ENCODE data around the gene GPRASP2.
A peak's percentile ranks its signal among the peaks of the same experiment; 100 is the strongest.
"Not testable (repeated sequence)": the region's sequence is repeated elsewhere in the genome, so short reads cannot be mapped to it uniquely, and the experiment has no call there.

The GPRASP2 gene

DNA sequence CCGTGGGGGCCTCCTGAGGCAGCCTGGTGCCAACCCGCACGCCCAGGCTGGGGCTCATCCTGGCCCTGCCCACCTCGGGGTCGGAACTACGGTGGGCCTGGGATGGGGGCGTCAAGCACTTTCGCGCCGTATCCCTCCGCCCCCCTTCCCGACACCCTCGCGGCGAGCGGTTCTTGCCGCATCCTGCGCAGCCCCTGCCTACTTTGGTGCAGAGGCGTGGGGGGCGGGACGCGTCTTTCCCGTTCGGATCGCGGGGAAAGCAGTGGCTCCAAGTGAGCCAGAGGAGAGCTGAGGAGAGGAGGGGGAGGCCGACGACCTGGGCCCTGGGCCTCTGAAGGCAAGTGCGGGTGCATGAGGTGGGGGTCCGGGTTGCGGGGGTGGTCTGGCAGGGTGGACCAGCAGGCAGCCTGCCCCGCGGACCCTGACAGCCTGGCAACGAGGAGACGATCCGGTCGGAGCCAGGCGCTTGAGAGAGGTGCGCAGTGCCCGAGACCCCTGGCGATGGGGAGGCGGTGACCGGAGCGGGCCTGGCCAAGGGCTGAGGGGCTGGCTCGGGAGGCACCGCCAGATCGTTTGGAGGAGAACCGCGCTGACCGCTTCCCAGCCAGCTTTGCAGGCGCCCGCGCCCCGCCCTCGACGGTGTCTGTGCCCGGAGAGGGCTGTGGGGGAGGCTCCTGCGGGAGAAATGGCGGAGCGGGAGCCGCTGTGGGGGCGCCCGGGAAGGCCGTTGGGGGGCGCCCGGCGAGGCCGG is at the start of gene GPRASP2:
Gene GPRASP2 (plus strand): TSS at position 233 of the 751 bp plus-strand sequence. CDS start 2,422 bp downstream, outside the sequence.
- Mint-ChIP-seq H3K27ac (peak within 1 kb of the TSS in 1 of 2 donors; percentile 90), H3K4me1 (peaks cover 17% of the 10 kb centered on the region), H3K27me3 (peaks cover 18% of the 10 kb centered on the region), H3K4me3 (peak within 1 kb of the TSS; percentile 85 to 91), H3K9me3 (no peaks in the 10 kb centered on the region)
- ATAC-seq (peak; percentile 62), DNase-seq (peak in 1 of 2 donors; percentile 6)

DNA sequence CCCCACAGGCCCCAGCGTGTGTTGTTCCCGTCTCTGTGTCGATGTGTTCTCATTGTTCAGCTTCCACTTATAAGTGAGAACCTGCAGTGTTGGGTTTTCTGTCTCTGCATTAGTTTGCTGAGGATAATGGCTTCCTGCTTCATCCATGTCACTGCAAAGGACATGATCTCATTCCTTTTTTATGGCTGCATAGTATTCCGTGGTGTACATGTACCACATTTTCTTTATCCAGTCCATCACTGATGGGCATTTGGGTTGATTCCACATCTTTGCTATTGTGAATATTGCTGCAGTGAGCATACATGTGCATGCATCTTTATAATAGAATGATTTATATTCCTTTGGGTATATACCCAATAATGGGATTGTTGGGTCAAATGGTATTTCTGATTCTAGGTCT is 48.4 kb upstream of the GPRASP2 start:
- H3K27me3 Mint-ChIP-seq, ATAC-seq, DNase-seq, H3K4me3 Mint-ChIP-seq, H3K27ac Mint-ChIP-seq: not testable (repeated sequence)
- H3K9me3 Mint-ChIP-seq, result peaks cover 13 to 19% of the 10 kb centered on the region in 2 donors
- peaks cover 11% of the 10 kb centered on the region for H3K4me1 Mint-ChIP-seq

DNA sequence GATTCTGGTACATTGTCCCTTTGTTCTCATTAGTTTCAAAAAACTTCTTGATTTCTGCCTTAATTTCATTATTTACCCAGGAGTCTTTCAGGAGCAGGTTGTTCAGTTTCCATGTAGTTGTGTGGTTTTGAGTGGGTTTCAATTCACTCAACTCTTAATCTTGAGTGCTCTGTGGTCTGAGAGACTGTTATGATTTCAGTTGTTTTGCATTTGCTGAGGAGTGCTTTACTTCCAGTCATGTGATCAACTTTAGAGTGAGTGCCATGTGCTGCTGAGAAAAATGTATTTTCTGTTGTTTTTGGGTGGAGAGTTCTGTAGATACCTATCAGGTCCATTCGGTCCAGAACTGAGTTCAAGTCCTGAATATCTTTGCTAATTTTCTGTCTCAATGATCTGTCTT is 45.2 kb upstream of the GPRASP2 start:
- not testable (repeated sequence) for ATAC-seq, DNase-seq, H3K4me1 Mint-ChIP-seq, H3K27me3 Mint-ChIP-seq, H3K4me3 Mint-ChIP-seq
- Mint-ChIP-seq H3K9me3 (peaks cover 17 to 25% of the 10 kb centered on the region in 2 donors), H3K27ac (peak overlapping the region in 1 of 2 donors; percentile 65)

DNA sequence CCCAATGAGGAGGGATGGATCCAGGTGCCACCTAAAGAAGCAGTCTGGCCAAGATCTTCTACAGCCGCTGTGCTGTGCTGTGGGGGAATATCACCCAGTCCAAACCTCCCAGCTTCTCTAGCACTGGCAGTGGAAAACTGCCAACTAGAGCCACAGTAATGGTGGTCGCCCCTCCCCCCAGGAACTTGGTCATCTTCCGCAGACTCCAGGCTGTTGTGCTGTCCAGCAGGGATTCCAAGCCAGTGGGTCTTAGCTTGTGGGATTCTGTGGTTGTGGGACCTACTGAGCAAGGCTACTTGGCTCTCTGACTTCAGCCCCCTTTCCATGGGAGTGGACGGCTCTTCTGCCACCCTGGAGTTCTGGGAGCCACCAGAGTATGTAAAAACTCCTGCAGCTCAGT is 42.7 kb upstream of the GPRASP2 start:
- DNase-seq, result no peak
- ATAC-seq, result no peak
- H3K4me1 Mint-ChIP-seq, result peaks cover 4% of the 10 kb centered on the region
- H3K9me3 Mint-ChIP-seq, result peaks cover 17 to 25% of the 10 kb centered on the region in 2 donors
- H3K27ac Mint-ChIP-seq, result no peak overlapping the region
- H3K4me3 Mint-ChIP-seq, result no peak overlapping the region
- no peaks in the 10 kb centered on the region for H3K27me3 Mint-ChIP-seq

DNA sequence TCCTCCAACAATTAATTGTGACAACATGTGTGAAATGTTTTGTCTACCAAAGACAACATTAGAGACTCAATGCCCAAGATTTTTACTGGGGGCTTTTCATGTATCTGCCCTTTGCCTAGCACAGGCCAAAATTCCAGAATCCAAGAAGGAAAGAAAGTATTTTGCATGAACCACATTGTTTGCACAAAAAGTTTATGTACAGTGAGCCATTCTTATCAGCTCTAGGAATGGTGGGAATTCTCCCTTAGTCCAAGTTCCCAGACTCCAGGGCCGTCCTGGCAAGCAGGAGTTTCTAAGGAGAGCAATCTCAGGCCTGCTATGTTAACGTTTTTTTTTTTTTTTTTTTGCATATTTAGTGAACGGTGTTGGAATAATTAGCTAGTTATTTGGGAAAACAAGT is 39.4 kb upstream of the GPRASP2 start:
- no peak overlapping the region for H3K27ac Mint-ChIP-seq
- peaks cover 3% of the 10 kb centered on the region for H3K4me1 Mint-ChIP-seq
- DNase-seq, result no peak
- peaks cover 7 to 11% of the 10 kb centered on the region in 2 donors for H3K9me3 Mint-ChIP-seq
- H3K27me3 Mint-ChIP-seq, result no peaks in the 10 kb centered on the region
- no peak for ATAC-seq
- H3K4me3 Mint-ChIP-seq, result no peak overlapping the region

DNA sequence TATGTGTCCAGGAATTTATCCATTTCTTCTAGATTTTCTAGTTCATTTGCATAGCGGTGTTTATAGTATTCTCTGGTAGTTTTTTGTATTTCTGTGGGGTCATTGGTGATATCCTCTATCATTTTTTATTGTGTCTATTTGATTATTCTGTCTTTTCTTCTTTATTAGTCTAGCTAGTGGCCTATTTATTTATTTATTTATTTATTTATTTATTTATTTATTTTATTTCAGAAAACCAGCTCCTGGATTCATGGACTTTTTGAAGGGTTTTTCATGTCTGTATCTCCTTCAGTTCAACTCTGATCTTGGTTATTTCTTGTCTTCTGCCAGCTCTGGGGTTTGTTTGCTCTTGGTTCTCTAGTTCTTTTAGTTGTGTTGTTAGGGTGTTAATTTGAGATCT is 34.8 kb upstream of the GPRASP2 start:
- not testable (repeated sequence) for H3K4me3 Mint-ChIP-seq, H3K27me3 Mint-ChIP-seq, DNase-seq, H3K9me3 Mint-ChIP-seq, H3K27ac Mint-ChIP-seq, H3K4me1 Mint-ChIP-seq, ATAC-seq

DNA sequence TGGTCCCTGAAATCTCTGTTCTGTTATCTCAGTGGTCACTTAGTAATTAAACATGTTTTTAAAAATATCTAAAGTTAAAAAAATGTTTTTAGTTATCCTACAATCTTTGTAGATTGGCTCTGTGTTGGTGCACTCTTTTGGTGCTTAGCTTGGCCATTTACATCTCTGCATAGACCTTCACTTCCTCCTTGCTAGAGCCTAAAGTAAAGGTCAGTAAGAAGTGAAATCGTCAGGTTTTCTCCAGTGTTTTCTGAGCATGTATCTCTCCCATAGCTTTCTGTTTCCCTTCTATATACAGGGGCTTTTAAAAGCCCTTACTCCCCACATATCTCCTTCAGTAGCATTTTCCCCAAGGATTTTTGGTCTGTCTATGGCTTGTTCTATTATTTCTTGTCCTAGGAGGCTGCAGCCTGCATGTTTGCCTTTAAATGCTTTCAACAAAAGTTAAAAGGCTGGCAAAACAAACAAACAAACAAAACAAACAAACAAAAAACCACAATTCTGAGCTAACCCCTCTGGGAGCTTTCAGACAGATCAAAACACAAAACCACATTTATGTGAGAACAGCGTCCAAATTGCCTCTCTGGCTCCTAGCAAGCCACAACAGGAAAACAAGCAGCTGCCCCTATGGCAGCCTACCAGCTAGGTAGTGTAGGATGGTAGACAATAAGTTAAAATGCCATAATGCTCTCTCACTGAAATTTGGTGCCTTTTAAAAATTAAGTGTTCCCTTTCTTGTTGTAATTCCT is 27.3 kb upstream of the GPRASP2 start:
- no peak overlapping the region for H3K27ac Mint-ChIP-seq
- H3K4me1 Mint-ChIP-seq, result peaks cover 6% of the 10 kb centered on the region
- ATAC-seq (no peak), DNase-seq (no peak)
- peaks cover 14 to 17% of the 10 kb centered on the region in 2 donors for H3K9me3 Mint-ChIP-seq
- no peaks in the 10 kb centered on the region for H3K27me3 Mint-ChIP-seq
- H3K4me3 Mint-ChIP-seq, result no peak overlapping the region

DNA sequence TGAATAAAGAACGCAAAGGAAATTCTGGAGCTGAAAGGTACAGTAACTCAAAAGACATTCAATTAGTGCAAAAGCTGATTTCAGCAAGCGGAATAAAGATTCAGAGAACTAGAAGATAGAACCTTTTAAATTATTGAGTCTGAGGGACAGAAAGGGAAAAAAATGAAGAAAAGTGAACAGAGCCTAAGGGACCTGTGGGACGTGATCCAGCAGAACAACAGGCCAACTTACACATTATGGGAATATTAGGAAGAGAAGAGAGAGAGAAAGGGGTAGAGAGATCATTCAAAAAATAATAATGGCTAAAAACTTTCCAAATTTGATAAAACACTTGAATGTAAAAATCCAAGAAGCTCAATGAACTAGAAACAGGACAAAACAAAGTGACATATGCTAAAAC is 17.5 kb upstream of the GPRASP2 start:
- ATAC-seq, result no peak
- Mint-ChIP-seq H3K4me1 (no peaks in the 10 kb centered on the region), H3K27ac (no peak overlapping the region), H3K4me3 (no peak overlapping the region), H3K27me3 (no peaks in the 10 kb centered on the region), H3K9me3 (no peaks in the 10 kb centered on the region)
- DNase-seq, result no peak

DNA sequence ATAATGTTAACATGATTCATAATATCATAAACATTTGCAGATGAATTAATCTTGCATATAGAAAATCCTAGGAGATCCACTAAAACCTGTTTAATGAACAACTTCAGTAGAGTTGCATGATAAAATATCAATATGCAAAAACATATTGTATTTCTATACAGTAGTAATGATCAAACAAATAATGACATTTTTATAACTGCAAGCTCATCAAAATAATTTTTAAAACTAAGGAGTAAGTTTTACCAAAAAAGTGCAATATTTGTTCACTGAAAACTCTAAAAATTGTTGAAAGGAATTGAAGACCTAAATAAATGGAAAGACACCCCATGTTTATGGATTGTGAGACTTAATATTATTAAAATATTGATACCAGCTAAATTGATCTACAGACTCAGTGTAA is 15.9 kb upstream of the GPRASP2 start:
- no peak overlapping the region for H3K27ac Mint-ChIP-seq
- no peaks in the 10 kb centered on the region for H3K27me3 Mint-ChIP-seq
- H3K9me3 Mint-ChIP-seq, result no peaks in the 10 kb centered on the region
- ATAC-seq (no peak), DNase-seq (no peak)
- no peaks in the 10 kb centered on the region for H3K4me1 Mint-ChIP-seq
- no peak overlapping the region for H3K4me3 Mint-ChIP-seq

DNA sequence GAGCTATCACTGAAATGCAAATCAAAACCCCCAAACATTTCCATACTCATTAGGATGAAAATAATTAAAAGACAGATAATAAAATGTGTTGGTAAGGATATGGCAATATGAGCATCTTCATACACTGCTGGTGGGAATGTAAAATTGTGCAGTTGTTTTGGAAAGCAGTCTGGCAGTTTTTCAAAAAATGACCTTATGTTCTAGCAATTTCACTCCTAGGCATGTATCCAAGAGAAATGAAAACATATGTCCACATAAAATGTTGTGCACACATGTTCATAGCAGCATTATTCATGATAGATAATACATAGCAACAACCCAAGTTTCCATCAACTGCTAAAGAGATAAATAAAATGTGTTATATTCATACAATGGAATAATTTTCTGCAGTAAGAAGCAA is 14.8 kb upstream of the GPRASP2 start:
- Mint-ChIP-seq H3K9me3 (no peaks in the 10 kb centered on the region), H3K4me1 (no peaks in the 10 kb centered on the region)
- ATAC-seq, result no peak

DNA sequence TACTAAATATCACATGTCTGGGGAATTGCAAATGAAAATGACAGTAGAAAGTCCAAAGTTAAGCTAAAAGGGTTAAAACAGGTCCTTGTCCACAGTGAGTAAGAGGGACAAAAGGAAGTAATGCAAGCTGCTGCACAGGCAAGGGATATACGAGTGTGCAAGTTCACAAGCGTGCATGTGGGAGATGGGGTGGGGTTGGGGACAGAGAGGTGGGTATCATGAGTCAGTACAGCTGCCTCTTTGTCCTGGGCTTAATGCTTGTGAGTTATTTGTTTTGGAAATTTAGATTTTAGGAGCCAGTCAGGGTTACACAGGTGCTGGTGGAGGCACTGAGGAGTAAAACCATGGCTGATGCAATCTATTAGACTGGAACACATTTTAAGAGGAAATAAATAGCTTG is 3.3 kb upstream of the GPRASP2 start:
- Mint-ChIP-seq H3K27ac (no peak overlapping the region), H3K4me1 (peaks cover 17% of the 10 kb centered on the region), H3K27me3 (peaks cover 18% of the 10 kb centered on the region), H3K9me3 (no peaks in the 10 kb centered on the region), H3K4me3 (no peak overlapping the region)
- ATAC-seq (no peak), DNase-seq (no peak)

More for the DNA sequence above, 14.8 kb upstream of the GPRASP2 start:
- H3K4me3 Mint-ChIP-seq, result no peak overlapping the region
- DNase-seq, result no peak
- H3K27ac Mint-ChIP-seq, result no peak overlapping the region
- no peaks in the 10 kb centered on the region for H3K27me3 Mint-ChIP-seq

DNA sequence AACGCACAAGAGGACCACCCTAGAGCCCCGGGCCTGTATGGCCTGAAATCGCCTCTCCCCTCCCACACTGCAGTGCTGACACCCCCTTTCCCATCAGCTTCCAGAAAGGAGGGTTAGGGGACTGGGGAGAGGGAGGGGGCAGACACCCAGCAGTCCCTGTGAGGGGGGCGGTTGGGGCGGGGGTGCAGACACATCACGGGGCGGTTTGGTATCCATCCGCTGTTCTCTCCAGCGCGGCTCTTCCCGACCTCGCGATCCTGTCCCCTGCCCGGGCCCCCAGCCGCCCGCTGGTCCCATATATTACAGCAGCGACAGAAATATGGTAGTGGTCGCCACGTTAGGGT is 404 bp upstream of the GPRASP2 start:
- peaks cover 17% of the 10 kb centered on the region for H3K4me1 Mint-ChIP-seq
- H3K9me3 Mint-ChIP-seq, result no peaks in the 10 kb centered on the region
- DNase-seq (no peak), ATAC-seq (peak; percentile 31)
- peak overlapping the region in 1 of 2 donors; percentile 91 for H3K4me3 Mint-ChIP-seq
- H3K27ac Mint-ChIP-seq, result no peak overlapping the region
- peaks cover 18% of the 10 kb centered on the region for H3K27me3 Mint-ChIP-seq

DNA sequence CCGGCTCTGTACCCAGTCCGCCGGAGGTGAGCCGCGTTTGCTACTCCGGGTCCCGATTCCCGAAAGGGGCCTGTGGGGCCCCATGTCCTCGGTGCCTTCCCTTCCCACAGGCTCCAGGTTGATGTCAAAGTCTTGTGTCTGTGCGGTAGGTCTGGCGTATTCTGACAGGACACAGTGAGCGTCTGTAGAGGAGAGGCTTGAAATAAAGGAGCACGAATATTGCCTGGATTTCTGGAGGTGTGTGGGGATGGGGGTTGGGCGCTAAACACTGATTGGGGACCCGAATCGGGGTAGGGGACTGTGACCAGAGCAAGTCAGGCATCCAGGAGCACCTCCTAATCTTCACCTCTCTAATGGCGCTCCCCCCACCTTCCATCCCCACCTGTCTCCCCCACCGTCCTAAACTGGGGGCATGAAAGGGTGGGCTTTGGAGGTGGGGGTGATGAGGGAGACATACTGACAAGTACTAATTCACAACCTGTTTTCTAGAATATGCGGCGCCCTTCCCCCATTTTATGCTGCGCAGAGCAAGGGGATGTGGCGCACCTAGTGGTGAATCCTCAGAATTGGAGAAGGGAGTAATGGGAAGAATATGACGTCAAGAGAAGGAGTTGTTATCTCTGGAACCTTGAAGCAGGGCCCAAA is 855 bp downstream of the GPRASP2 start:
- peak overlapping the region; percentile 62 to 91 for H3K4me3 Mint-ChIP-seq
- no peaks in the 10 kb centered on the region for H3K9me3 Mint-ChIP-seq
- ATAC-seq (peak; percentile 35), DNase-seq (peak in 1 of 2 donors; percentile 1)
- H3K4me1 Mint-ChIP-seq, result peaks cover 17% of the 10 kb centered on the region
- peaks cover 16% of the 10 kb centered on the region for H3K27me3 Mint-ChIP-seq
- H3K27ac Mint-ChIP-seq, result no peak overlapping the region

DNA sequence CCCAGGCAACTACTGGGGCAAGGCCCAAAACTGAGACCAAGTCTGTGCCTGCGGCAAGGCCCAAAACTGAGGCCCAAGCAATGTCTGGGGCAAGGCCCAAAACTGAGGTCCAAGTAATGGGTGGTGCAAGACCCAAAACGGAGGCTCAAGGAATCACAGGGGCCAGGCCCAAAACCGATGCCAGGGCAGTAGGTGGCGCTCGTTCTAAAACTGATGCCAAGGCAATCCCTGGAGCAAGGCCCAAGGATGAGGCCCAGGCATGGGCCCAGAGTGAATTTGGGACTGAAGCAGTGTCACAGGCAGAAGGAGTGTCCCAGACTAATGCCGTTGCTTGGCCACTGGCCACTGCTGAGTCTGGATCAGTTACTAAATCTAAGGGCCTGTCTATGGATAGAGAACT is 2.7 kb downstream of the GPRASP2 start:
- H3K27ac Mint-ChIP-seq, result no peak overlapping the region
- DNase-seq, result no peak
- no peak overlapping the region for H3K4me3 Mint-ChIP-seq
- peaks cover 5% of the 10 kb centered on the region for H3K4me1 Mint-ChIP-seq
- no peak for ATAC-seq
- H3K9me3 Mint-ChIP-seq, result no peaks in the 10 kb centered on the region
- peaks cover 12% of the 10 kb centered on the region for H3K27me3 Mint-ChIP-seq

DNA sequence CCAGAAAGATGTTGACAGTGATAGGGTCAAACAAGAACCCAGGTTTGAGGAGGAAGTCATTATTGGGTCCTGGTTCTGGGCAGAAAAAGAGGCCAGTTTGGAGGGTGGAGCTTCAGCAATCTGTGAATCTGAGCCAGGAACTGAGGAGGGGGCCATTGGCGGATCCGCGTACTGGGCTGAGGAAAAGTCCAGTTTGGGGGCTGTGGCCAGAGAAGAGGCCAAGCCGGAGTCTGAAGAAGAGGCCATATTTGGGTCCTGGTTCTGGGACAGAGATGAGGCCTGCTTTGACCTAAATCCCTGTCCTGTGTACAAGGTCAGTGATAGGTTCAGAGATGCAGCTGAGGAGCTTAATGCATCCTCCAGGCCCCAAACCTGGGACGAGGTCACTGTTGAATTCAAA is 3.7 kb downstream of the GPRASP2 start:
- DNase-seq (no peak), ATAC-seq (no peak)
- H3K4me1 Mint-ChIP-seq, result peaks cover 11% of the 10 kb centered on the region
- H3K27me3 Mint-ChIP-seq, result peaks cover 8% of the 10 kb centered on the region
- no peaks in the 10 kb centered on the region for H3K9me3 Mint-ChIP-seq
- no peak overlapping the region for H3K4me3 Mint-ChIP-seq
- H3K27ac Mint-ChIP-seq, result no peak overlapping the region
